Right lobe of liver (tissue), 4 donors: ENCODE data around the gene DPP6.

Experiments used
- CTCF ChIP-seq, 4 donors: fragments of 200-600 bp in 3 of 4; fragments of 450-650 bp in 1 of 4; IDR thresholded peaks; one replicate each; pipeline versions ENCODE4 v1.5.1 to v1.8.0; 2016 to 2022; ENCODE audit warnings: antibody characterized with exemption in 4 of 4, mild to moderate bottlenecking in 2 of 4
- POLR2A ChIP-seq: fragments of 450-650 bp; IDR thresholded peaks from one replicate; pipeline ENCODE4 v1.6.1; 2017; ENCODE audit warnings: antibody characterized with exemption, mild to moderate bottlenecking
- donor health status: DM: no; HTN: no; CAD: no.
- donor health status: DM: no; HTN: no; CAD: no.
- donor health status: DM: no; HTN: yes; CAD: no.

GRCh38 chr7:154857728-154858681 lies 805.8 kb downstream of the DPP6 start:
- TF ChIP-seq CTCF (IDR thresholded peaks at IDR 0.05) = no peak
- no peak for TF ChIP-seq POLR2A
